HAP-1 (cell line): ENCODE data around the gene KIF1A.
"Not testable (repeated sequence)": the region's sequence is repeated elsewhere in the genome, so short reads cannot be mapped to it uniquely, and the experiment has no call there.

Experiments used
- DNase-seq, 2 experiments: peaks; one replicate each; pipeline ENCODE4 v3.0.0-alpha.2; 2016 to 2020; ENCODE audit warnings: low spot score in 2 of 2
- H3K27me3 ChIP-seq: fragments of 250-450 bp; sonication (Bioruptor Pico); 2 replicates; pipeline ENCODE4 v1.5.1; 2020; ENCODE audit warnings: low read depth, mild to moderate bottlenecking, moderate library complexity
- H3K36me3 ChIP-seq: fragments of 250-450 bp; sonication (Bioruptor Pico); replicated peaks from 2 replicates; pipeline ENCODE4 v1.5.1; 2020; ENCODE audit warnings: mild to moderate bottlenecking
- H3K4me1 ChIP-seq: fragments of 250-450 bp; sonication (Bioruptor Pico); 2 replicates; pipeline ENCODE4 v1.5.1; 2020; ENCODE audit warnings: mild to moderate bottlenecking
- H3K4me3 ChIP-seq: fragments of 250-450 bp; sonication (Bioruptor Pico); 2 replicates; pipeline ENCODE4 v1.5.1; 2020; ENCODE audit warnings: mild to moderate bottlenecking, moderate library complexity
- H3K9me3 ChIP-seq: fragments of 250-450 bp; sonication (Bioruptor Pico); 2 replicates; pipeline ENCODE4 v1.5.1; 2020; ENCODE audit warnings: mild to moderate bottlenecking, moderate library complexity
- in situ Hi-C: fragments of 300-500 bp; cut with MboI; formaldehyde crosslinking; loops from 3 replicates; pipeline ENCODE4 v1.14.3; 2020; ENCODE audit warnings: low sequenced_read_pairs, inconsistent platforms, mixed read lengths

KIF1A gene

GRCh38 chr2:240855670-240856069, 35.7 kb upstream of the KIF1A start:
- H3K9me3 ChIP-seq, result no peaks in the 10 kb centered on the region
- in situ Hi-C loops, result loop anchor here (25.0 kb wide), 1 partner anchor 807 kb away; no protein-coding TSS in a partner anchor
- no peaks in the 10 kb centered on the region for H3K4me1 ChIP-seq

GRCh38 chr2:240852671-240853314, 32.8 kb upstream of the KIF1A start:
- in situ Hi-C loops, result loop anchor here (25.0 kb wide), 1 partner anchor 810 kb away; no protein-coding TSS in a partner anchor
- H3K9me3 ChIP-seq, result peaks cover 3% of the 10 kb centered on the region; the same call in 1 of the 2 replicates
- no peaks in the 10 kb centered on the region for H3K27me3 ChIP-seq
- no peak overlapping the region for H3K4me3 ChIP-seq
- H3K4me1 ChIP-seq, result peaks cover 5% of the 10 kb centered on the region; the same call in 1 of the 2 replicates
- no peaks in the 10 kb centered on the region for H3K36me3 ChIP-seq
- DNase-seq, result no peak

More at GRCh38 chr2:240855670-240856069, 35.7 kb upstream of the KIF1A start:
- DNase-seq, result no peak
- H3K36me3 ChIP-seq, result no peaks in the 10 kb centered on the region
- no peak overlapping the region for H3K4me3 ChIP-seq
- no peaks in the 10 kb centered on the region for H3K27me3 ChIP-seq

GRCh38 chr2:240851078-240851991, 31.3 kb upstream of the KIF1A start:
- Histone ChIP-seq H3K4me3 (no peak overlapping the region), H3K27me3 (no peaks in the 10 kb centered on the region), H3K36me3 (no peaks in the 10 kb centered on the region), H3K9me3 (peaks cover 10% of the 10 kb centered on the region), H3K4me1 (peaks cover 16% of the 10 kb centered on the region)
- in situ Hi-C loops, result loop anchor here (25.0 kb wide), 1 partner anchor 811 kb away; no protein-coding TSS in a partner anchor
- peak; percentile 61 to 91 for DNase-seq

GRCh38 chr2:240850756-240851077, 30.7 kb upstream of the KIF1A start:
- Histone ChIP-seq H3K27me3 (no peaks in the 10 kb centered on the region), H3K9me3 (peaks cover 16% of the 10 kb centered on the region), H3K36me3 (no peaks in the 10 kb centered on the region), H3K4me1 (peaks cover 16% of the 10 kb centered on the region), H3K4me3 (no peak overlapping the region)
- in situ Hi-C loops, result loop anchor here (25.0 kb wide), 1 partner anchor 812 kb away; no protein-coding TSS in a partner anchor
- no peak for DNase-seq

GRCh38 chr2:240850026-240850425, 30.0 kb upstream of the KIF1A start:
- no peak for DNase-seq
- no peaks in the 10 kb centered on the region for H3K36me3 ChIP-seq
- H3K9me3 ChIP-seq, result peaks cover 22% of the 10 kb centered on the region
- in situ Hi-C loops, result loop anchor here (25.0 kb wide), 1 partner anchor 812 kb away; no protein-coding TSS in a partner anchor
- H3K4me3 ChIP-seq, result no peak overlapping the region
- H3K27me3 ChIP-seq, result no peaks in the 10 kb centered on the region
- peaks cover 16% of the 10 kb centered on the region for H3K4me1 ChIP-seq

GRCh38 chr2:240848900-240849680, 29.1 kb upstream of the KIF1A start:
- in situ Hi-C loops, result no loop called here
- H3K9me3 ChIP-seq, result peaks cover 29% of the 10 kb centered on the region

GRCh38 chr2:240847817-240848216, 27.8 kb upstream of the KIF1A start:
- DNase-seq, result no peak
- Histone ChIP-seq H3K27me3 (no peaks in the 10 kb centered on the region), H3K9me3 (peaks cover 29% of the 10 kb centered on the region), H3K4me3 (no peak overlapping the region), H3K4me1 (peaks cover 25% of the 10 kb centered on the region), H3K36me3 (no peaks in the 10 kb centered on the region)
- in situ Hi-C loops, result no loop called here

More at GRCh38 chr2:240848900-240849680, 29.1 kb upstream of the KIF1A start:
- H3K36me3 ChIP-seq, result no peaks in the 10 kb centered on the region
- H3K4me1 ChIP-seq, result peaks cover 18% of the 10 kb centered on the region
- DNase-seq, result peak; percentile 17 to 43
- H3K27me3 ChIP-seq, result no peaks in the 10 kb centered on the region
- H3K4me3 ChIP-seq, result no peak overlapping the region

- Histone ChIP-seq H3K9me3 (peaks cover 29% of the 10 kb centered on the region), H3K36me3 (no peaks in the 10 kb centered on the region)
- in situ Hi-C loops, result no loop called here
These were observed 27.0 kb upstream of the KIF1A start for GRCh38 chr2:240846873-240847595.

GRCh38 chr2:240846309-240846708, 26.3 kb upstream of the KIF1A start:
- in situ Hi-C loops, H3K27me3 ChIP-seq, DNase-seq, H3K36me3 ChIP-seq, H3K4me3 ChIP-seq: not testable (repeated sequence)
- peaks cover 29% of the 10 kb centered on the region for H3K9me3 ChIP-seq
- peaks cover 25% of the 10 kb centered on the region for H3K4me1 ChIP-seq

More at GRCh38 chr2:240846873-240847595, 27.0 kb upstream of the KIF1A start:
- H3K4me3 ChIP-seq, result no peak overlapping the region
- H3K4me1 ChIP-seq, result peaks cover 25% of the 10 kb centered on the region
- peak; percentile 61 to 91 for DNase-seq
- no peaks in the 10 kb centered on the region for H3K27me3 ChIP-seq

- Histone ChIP-seq H3K9me3 (peaks cover 11% of the 10 kb centered on the region), H3K36me3 (no peaks in the 10 kb centered on the region), H3K4me1 (peaks cover 9% of the 10 kb centered on the region), H3K27me3 (no peaks in the 10 kb centered on the region), H3K4me3 (no peak overlapping the region)
- in situ Hi-C loops, result no loop called here
- DNase-seq, result peak; percentile 55 to 81
These were observed 20.5 kb upstream of the KIF1A start for GRCh38 chr2:240840435-240841060.

- Histone ChIP-seq H3K36me3 (no peaks in the 10 kb centered on the region), H3K4me3 (no peak overlapping the region), H3K27me3 (no peaks in the 10 kb centered on the region), H3K9me3 (peaks cover 1% of the 10 kb centered on the region), H3K4me1 (peaks cover 9% of the 10 kb centered on the region)
- no peak for DNase-seq
- in situ Hi-C loops, result no loop called here
These were observed 19.4 kb upstream of the KIF1A start for GRCh38 chr2:240839152-240840143.

GRCh38 chr2:240837621-240838020, 17.6 kb upstream of the KIF1A start:
- no peaks in the 10 kb centered on the region for H3K27me3 ChIP-seq
- H3K36me3 ChIP-seq, result no peaks in the 10 kb centered on the region
- H3K9me3 ChIP-seq, result no peaks in the 10 kb centered on the region
- in situ Hi-C loops, result no loop called here
- H3K4me1 ChIP-seq, result no peaks in the 10 kb centered on the region
- H3K4me3 ChIP-seq, result no peak overlapping the region
- DNase-seq, result no peak
